SK-N-SH treated with all-trans-retinoic acid at 6 μM for 48 hours (cell line): Measurements from ENCODE around the gene TMEM254.

ENCODE experiments used
- ATAC-seq: fragments of 200-7000 bp; cut with Tn5 transposase; 3 replicates; pipeline ENCODE4 v1.9.1; 2020; ENCODE audit warnings: mild to moderate bottlenecking, moderate library complexity
- ARNTL ChIP-seq: fragments of 450-650 bp; formaldehyde crosslinking; IDR thresholded peaks from 2 replicates; pipeline ENCODE4 v1.5.0; 2020; ENCODE audit warnings: low read depth, mild to moderate bottlenecking, moderate library complexity, borderline replicate concordance
- BACH2 ChIP-seq: fragments of 250-450 bp; sonication (Bioruptor Pico); IDR thresholded peaks from 2 replicates; pipeline ENCODE4 v1.9.0; 2021; ENCODE audit warnings: mild to moderate bottlenecking, borderline replicate concordance
- ESRRG ChIP-seq: fragments of 250-450 bp; sonication (Bioruptor Pico); IDR thresholded peaks from 2 replicates; pipeline ENCODE4 v1.6.1; 2021; ENCODE audit warnings: mild to moderate bottlenecking
- GLIS3 ChIP-seq: fragments of 250-450 bp; sonication (Bioruptor Pico); IDR thresholded peaks from 2 replicates; pipeline ENCODE4 v1.5.0; 2020; ENCODE audit warnings: mild to moderate bottlenecking, moderate library complexity
- ISL1 ChIP-seq: fragments of 250-450 bp; sonication (Bioruptor Pico); IDR thresholded peaks from 2 replicates; pipeline ENCODE4 v2.1.2; 2022; ENCODE audit warnings: mild to moderate bottlenecking, moderate library complexity
- OSR1 ChIP-seq: fragments of 250-450 bp; sonication (Bioruptor Pico); IDR thresholded peaks from 2 replicates; pipeline ENCODE4 v1.8.0; 2022; ENCODE audit warnings: moderate library complexity, mild to moderate bottlenecking, inconsistent platforms
- RARB ChIP-seq: fragments of 250-450 bp; sonication (Bioruptor Pico); IDR thresholded peaks from 2 replicates; pipeline ENCODE4 v1.8.0; 2021; ENCODE audit warnings: mild to moderate bottlenecking, moderate library complexity
- SNAI2 ChIP-seq: fragments of 250-450 bp; sonication (Bioruptor Pico); IDR thresholded peaks from 2 replicates; pipeline ENCODE4 v1.5.0; 2020; ENCODE audit warnings: mild to moderate bottlenecking, moderate library complexity
- TCF4 ChIP-seq: fragments of 250-450 bp; sonication (Bioruptor Pico); IDR thresholded peaks from 2 replicates; pipeline ENCODE4 v1.8.0; 2021; ENCODE audit warnings: mild to moderate bottlenecking, moderate library complexity, borderline replicate concordance
- TOX ChIP-seq: fragments of 250-450 bp; sonication (Bioruptor Pico); IDR thresholded peaks from 2 replicates; pipeline ENCODE4 v1.8.0; 2021; ENCODE audit warnings: mild to moderate bottlenecking, moderate library complexity, borderline replicate concordance
- ZC3H10 ChIP-seq: fragments of 250-450 bp; sonication (Bioruptor Pico); IDR thresholded peaks from 2 replicates; pipeline ENCODE4 v1.5.1; 2021; ENCODE audit warnings: mild to moderate bottlenecking, moderate library complexity
- ZFP30 ChIP-seq: fragments of 450-650 bp; formaldehyde crosslinking; IDR thresholded peaks from 2 replicates; pipeline ENCODE4 v1.5.0; 2022; ENCODE audit warnings: mild to moderate bottlenecking, moderate library complexity
- ZNF565 ChIP-seq: fragments of 450-650 bp; formaldehyde crosslinking; conservative IDR thresholded peaks from 2 replicates; pipeline ENCODE4 v1.5.0; 2020; ENCODE audit warnings: low read depth, mild to moderate bottlenecking, moderate library complexity
- ZNF70 ChIP-seq: fragments of 450-650 bp; formaldehyde crosslinking; IDR thresholded peaks from 2 replicates; pipeline ENCODE4 v1.5.0; 2020; ENCODE audit warnings: mild to moderate bottlenecking, moderate library complexity
- ZNF8 ChIP-seq: fragments of 450-650 bp; formaldehyde crosslinking; IDR thresholded peaks from 2 replicates; pipeline ENCODE4 v1.5.0; 2020; ENCODE audit warnings: mild to moderate bottlenecking, moderate library complexity
- TF ChIP-seq, protein P1 (sequence below): fragments of 250-450 bp; sonication (Bioruptor Pico); IDR thresholded peaks from 2 replicates; pipeline ENCODE4 v1.8.0; 2021; ENCODE audit warnings: low read depth, mild to moderate bottlenecking, moderate library complexity, borderline replicate concordance
- TF ChIP-seq, protein P2 (sequence below): fragments of 250-450 bp; sonication (Bioruptor Pico); IDR thresholded peaks from 2 replicates; pipeline ENCODE4 v1.5.1; 2021; ENCODE audit warnings: mild to moderate bottlenecking, moderate library complexity
- TF ChIP-seq, protein P3 (sequence below): fragments of 250-450 bp; sonication (Bioruptor Pico); IDR thresholded peaks from 2 replicates; pipeline ENCODE4 v1.5.0; 2020; ENCODE audit warnings: mild to moderate bottlenecking, moderate library complexity
- TF ChIP-seq, protein P4 (sequence below): fragments of 250-450 bp; sonication (Bioruptor Pico); IDR thresholded peaks from 2 replicates; pipeline ENCODE4 v1.8.0; 2020; ENCODE audit warnings: mild to moderate bottlenecking, moderate library complexity, borderline replicate concordance

The TMEM254 gene

DNA sequence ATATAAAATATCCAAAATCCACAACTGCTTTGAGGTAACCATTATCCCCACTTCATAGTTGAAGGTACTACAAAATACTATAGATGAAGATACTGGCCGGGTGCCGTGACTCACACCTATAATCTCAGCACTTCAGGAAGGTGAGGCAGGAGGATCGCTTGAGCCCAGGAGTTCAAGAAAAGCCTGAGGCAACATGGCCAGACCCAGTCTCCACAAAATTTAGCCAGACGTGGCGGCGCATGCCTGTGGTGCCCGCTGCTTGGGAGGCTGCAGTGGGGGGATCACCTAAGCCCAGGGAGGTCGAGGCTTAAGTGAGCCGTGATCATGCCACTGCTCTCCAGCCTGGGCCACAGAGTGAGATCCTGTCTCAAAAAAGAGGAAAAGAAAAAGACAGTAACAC is 21.7 kb downstream of the TMEM254 start:
- no peak for TF ChIP-seq TOX (CRISPR knock-in tag)
- TF ChIP-seq ZNF565: no peak
- no peak for TF ChIP-seq ISL1 (CRISPR knock-in tag)
- no peak for TF ChIP-seq TCF4 (CRISPR knock-in tag)
- no peak for TF ChIP-seq BACH2 (CRISPR knock-in tag)
- TF ChIP-seq RARB (CRISPR knock-in tag): no peak
- TF ChIP-seq, protein P1, sequence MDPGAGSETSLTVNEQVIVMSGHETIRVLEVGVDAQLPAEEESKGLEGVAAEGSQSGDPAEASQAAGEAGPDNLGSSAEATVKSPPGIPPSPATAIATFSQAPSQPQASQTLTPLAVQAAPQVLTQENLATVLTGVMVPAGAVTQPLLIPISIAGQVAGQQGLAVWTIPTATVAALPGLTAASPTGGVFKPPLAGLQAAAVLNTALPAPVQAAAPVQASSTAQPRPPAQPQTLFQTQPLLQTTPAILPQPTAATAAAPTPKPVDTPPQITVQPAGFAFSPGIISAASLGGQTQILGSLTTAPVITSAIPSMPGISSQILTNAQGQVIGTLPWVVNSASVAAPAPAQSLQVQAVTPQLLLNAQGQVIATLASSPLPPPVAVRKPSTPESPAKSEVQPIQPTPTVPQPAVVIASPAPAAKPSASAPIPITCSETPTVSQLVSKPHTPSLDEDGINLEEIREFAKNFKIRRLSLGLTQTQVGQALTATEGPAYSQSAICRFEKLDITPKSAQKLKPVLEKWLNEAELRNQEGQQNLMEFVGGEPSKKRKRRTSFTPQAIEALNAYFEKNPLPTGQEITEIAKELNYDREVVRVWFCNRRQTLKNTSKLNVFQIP (CRISPR knock-in tag): no peak
- TF ChIP-seq, protein P2, sequence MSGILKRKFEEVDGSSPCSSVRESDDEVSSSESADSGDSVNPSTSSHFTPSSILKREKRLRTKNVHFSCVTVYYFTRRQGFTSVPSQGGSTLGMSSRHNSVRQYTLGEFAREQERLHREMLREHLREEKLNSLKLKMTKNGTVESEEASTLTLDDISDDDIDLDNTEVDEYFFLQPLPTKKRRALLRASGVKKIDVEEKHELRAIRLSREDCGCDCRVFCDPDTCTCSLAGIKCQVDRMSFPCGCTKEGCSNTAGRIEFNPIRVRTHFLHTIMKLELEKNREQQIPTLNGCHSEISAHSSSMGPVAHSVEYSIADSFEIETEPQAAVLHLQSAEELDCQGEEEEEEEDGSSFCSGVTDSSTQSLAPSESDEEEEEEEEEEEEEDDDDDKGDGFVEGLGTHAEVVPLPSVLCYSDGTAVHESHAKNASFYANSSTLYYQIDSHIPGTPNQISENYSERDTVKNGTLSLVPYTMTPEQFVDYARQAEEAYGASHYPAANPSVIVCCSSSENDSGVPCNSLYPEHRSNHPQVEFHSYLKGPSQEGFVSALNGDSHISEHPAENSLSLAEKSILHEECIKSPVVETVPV (CRISPR knock-in tag): no peak
- TF ChIP-seq ARNTL (CRISPR knock-in tag): no peak
- TF ChIP-seq ZC3H10 (CRISPR knock-in tag): no peak
- no peak for TF ChIP-seq OSR1
- TF ChIP-seq, protein P3, sequence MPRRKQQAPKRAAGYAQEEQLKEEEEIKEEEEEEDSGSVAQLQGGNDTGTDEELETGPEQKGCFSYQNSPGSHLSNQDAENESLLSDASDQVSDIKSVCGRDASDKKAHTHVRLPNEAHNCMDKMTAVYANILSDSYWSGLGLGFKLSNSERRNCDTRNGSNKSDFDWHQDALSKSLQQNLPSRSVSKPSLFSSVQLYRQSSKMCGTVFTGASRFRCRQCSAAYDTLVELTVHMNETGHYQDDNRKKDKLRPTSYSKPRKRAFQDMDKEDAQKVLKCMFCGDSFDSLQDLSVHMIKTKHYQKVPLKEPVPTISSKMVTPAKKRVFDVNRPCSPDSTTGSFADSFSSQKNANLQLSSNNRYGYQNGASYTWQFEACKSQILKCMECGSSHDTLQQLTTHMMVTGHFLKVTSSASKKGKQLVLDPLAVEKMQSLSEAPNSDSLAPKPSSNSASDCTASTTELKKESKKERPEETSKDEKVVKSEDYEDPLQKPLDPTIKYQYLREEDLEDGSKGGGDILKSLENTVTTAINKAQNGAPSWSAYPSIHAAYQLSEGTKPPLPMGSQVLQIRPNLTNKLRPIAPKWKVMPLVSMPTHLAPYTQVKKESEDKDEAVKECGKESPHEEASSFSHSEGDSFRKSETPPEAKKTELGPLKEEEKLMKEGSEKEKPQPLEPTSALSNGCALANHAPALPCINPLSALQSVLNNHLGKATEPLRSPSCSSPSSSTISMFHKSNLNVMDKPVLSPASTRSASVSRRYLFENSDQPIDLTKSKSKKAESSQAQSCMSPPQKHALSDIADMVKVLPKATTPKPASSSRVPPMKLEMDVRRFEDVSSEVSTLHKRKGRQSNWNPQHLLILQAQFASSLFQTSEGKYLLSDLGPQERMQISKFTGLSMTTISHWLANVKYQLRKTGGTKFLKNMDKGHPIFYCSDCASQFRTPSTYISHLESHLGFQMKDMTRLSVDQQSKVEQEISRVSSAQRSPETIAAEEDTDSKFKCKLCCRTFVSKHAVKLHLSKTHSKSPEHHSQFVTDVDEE (CRISPR knock-in tag): no peak
- ATAC-seq: no peak

DNA sequence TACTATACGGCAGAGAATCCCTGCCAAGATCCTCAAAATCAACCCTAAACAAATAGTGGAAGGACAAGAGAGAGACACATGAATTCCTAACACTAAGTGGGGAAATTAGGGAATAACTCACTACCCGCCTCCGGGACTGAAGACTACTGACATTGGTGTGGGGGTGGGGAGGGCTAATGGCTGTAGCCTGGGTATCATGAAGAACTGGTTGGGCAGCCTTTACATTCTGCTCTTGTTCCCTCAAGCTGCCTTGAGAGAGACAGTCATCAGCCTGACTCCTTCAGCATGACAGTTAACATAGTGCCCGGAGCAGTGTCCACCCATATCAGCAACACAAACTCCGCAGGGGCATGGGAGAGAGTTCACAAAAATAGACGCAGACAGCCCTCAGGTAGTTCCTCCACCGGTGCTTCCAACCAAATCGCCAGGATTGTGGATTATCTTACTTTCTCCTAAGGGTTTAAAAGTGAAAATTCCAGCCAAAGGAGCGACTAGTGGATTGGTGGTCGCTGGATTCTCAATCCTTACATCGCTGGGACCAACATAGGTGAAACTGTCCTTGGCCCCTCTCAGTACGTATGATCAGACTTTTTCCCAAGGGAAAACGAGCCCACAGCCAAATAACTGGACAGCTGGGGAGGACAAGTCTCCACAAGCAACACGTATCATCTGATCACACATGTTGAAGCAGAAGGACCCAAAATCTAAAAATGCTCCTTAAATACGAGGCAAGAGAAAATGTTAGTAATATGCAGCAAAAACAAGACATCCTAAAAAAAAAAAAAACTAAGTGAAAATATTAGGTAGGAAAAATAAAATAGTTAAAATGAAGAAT is 22.6 kb downstream of the TMEM254 start:
- no peak for ATAC-seq
- TF ChIP-seq ZFP30: no peak
- no peak for TF ChIP-seq ZNF70 (CRISPR knock-in tag)
- no peak for TF ChIP-seq ZC3H10 (CRISPR knock-in tag)
- TF ChIP-seq RARB (CRISPR knock-in tag): no peak
- TF ChIP-seq, protein P3 (CRISPR knock-in tag): no peak
- TF ChIP-seq TCF4 (CRISPR knock-in tag): no peak
- no peak for TF ChIP-seq BACH2 (CRISPR knock-in tag)
- no peak for TF ChIP-seq ESRRG
- TF ChIP-seq GLIS3 (CRISPR knock-in tag): no peak
- TF ChIP-seq, protein P2 (CRISPR knock-in tag): no peak
- TF ChIP-seq SNAI2 (CRISPR knock-in tag): no peak
- no peak for TF ChIP-seq ARNTL (CRISPR knock-in tag)
- no peak for TF ChIP-seq ISL1 (CRISPR knock-in tag)
- no peak for TF ChIP-seq ZNF8
- no peak for TF ChIP-seq OSR1
- TF ChIP-seq, protein P4, sequence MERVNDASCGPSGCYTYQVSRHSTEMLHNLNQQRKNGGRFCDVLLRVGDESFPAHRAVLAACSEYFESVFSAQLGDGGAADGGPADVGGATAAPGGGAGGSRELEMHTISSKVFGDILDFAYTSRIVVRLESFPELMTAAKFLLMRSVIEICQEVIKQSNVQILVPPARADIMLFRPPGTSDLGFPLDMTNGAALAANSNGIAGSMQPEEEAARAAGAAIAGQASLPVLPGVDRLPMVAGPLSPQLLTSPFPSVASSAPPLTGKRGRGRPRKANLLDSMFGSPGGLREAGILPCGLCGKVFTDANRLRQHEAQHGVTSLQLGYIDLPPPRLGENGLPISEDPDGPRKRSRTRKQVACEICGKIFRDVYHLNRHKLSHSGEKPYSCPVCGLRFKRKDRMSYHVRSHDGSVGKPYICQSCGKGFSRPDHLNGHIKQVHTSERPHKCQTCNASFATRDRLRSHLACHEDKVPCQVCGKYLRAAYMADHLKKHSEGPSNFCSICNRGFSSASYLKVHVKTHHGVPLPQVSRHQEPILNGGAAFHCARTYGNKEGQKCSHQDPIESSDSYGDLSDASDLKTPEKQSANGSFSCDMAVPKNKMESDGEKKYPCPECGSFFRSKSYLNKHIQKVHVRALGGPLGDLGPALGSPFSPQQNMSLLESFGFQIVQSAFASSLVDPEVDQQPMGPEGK (CRISPR knock-in tag): no peak
- TF ChIP-seq TOX (CRISPR knock-in tag): no peak
